IMR-90 (cell line): ENCODE data around the gene PRKRA. TPM values are rescaled to one million over a fixed set of nuclear protein-coding genes. Genes with fewer than 3 reads are reported as not detected.

Source experiments
- ATAC-seq: fragments of 200-7000 bp; cut with Tn5 transposase; 2 replicates; pipeline ENCODE4 v1.9.1; 2020; ENCODE audit warnings: low read depth, mild to moderate bottlenecking, moderate library complexity
- BruUV-seq: library from RNA; stranded (reverse); fragments of 400-500 nt; replicated peaks from 2 replicates; lab custom pipeline; 2021; lab: Mats Ljungman, UMichigan
- CTCF ChIA-PET: fragments of 300-600 bp; formaldehyde crosslinking; extraction: SDS; loops from one replicate; lab custom pipeline; 2021; ENCODE audit warnings: antibody characterized with exemption; lab: Yijun Ruan, JAX
- POLR2A ChIA-PET: fragments of 300-600 bp; sonication (Branson Sonifier 250); formaldehyde crosslinking; loops from one replicate; lab custom pipeline; 2022; ENCODE audit warnings: antibody characterized with exemption; ENCODE audit not compliant: unreplicated experiment; lab: Charles Lee
- DNase-seq: peaks from one replicate; pipeline ENCODE4 v3.0.0; 2013
- H2AFZ ChIP-seq: replicated peaks from 2 replicates; pipeline ENCODE3; 2013; ENCODE audit warnings: low read length, mild to moderate bottlenecking; ENCODE audit not compliant: poor library complexity
- H2AK5ac ChIP-seq: 2 replicates; pipeline ENCODE4 v1.6.1; 2013; ENCODE audit warnings: low read depth, low read length, inconsistent platforms
- H2AK9ac ChIP-seq: replicated peaks from 2 replicates; pipeline ENCODE3; 2013; ENCODE audit warnings: mild to moderate bottlenecking, low read depth, low read length, moderate library complexity; ENCODE audit not compliant: poor library complexity
- H2BK120ac ChIP-seq: 2 replicates; pipeline ENCODE4 v1.6.1; 2013; ENCODE audit warnings: low read depth, low read length, inconsistent platforms
- H2BK15ac ChIP-seq: 3 replicates; pipeline ENCODE4 v1.6.1; 2013; ENCODE audit warnings: low read depth, low read length, inconsistent platforms
- H2BK20ac ChIP-seq: 2 replicates; pipeline ENCODE4 v1.6.1; 2013; ENCODE audit warnings: low read depth, mild to moderate bottlenecking, inconsistent platforms, low read length, moderate library complexity
- H2BK5ac ChIP-seq: 2 replicates; pipeline ENCODE4 v1.6.1; 2013; ENCODE audit warnings: mild to moderate bottlenecking, low read depth, low read length, inconsistent platforms; ENCODE audit not compliant: poor library complexity, severe bottlenecking
- H3K14ac ChIP-seq: replicated peaks from 2 replicates; pipeline ENCODE4 v1.6.1; 2013; ENCODE audit warnings: low read depth, low read length, inconsistent platforms
- H3K18ac ChIP-seq: 2 replicates; pipeline ENCODE4 v1.6.1; 2013; ENCODE audit warnings: low read depth, low read length, control low read depth
- H3K23ac ChIP-seq: 2 replicates; pipeline ENCODE4 v1.6.1; 2013; ENCODE audit warnings: low read depth, low read length, inconsistent platforms
- H3K27ac ChIP-seq: 2 replicates; pipeline ENCODE4 v1.5.1; 2013; ENCODE audit warnings: mild to moderate bottlenecking, control low read depth, low read length; ENCODE audit not compliant: insufficient read depth
- H3K27me3 ChIP-seq: 2 replicates; pipeline ENCODE4 v1.6.1; 2013; ENCODE audit warnings: low read length; ENCODE audit not compliant: control insufficient read depth, insufficient read depth
- H3K36me3 ChIP-seq: 2 replicates; pipeline ENCODE4 v1.6.1; 2013; ENCODE audit warnings: low read length, mixed read lengths; ENCODE audit not compliant: control insufficient read depth, insufficient read depth
- H3K4ac ChIP-seq: 2 replicates; pipeline ENCODE4 v1.6.1; 2013; ENCODE audit warnings: low read depth, low read length, inconsistent platforms
- H3K4me1 ChIP-seq: 2 replicates; pipeline ENCODE4 v1.6.1; 2013; ENCODE audit warnings: low read length, mixed read lengths; ENCODE audit not compliant: control insufficient read depth, insufficient read depth
- H3K4me2 ChIP-seq: 2 replicates; pipeline ENCODE4 v1.6.1; 2013; ENCODE audit warnings: low read depth, mild to moderate bottlenecking, control low read depth, low read length, moderate library complexity
- H3K4me3 ChIP-seq: 2 replicates; pipeline ENCODE4 v1.5.1; 2013; ENCODE audit warnings: low read depth, mild to moderate bottlenecking, control low read depth, low read length, moderate library complexity; ENCODE audit not compliant: insufficient read depth
- H3K56ac ChIP-seq: 2 replicates; pipeline ENCODE4 v1.6.1; 2013; ENCODE audit warnings: low read length, inconsistent platforms; ENCODE audit not compliant: insufficient read depth; ENCODE audit errors: extremely low read depth
- H3K79me1 ChIP-seq, 2 experiments: 2 replicates each; pipeline ENCODE4 v1.6.1; 2013; ENCODE audit warnings: low read length in 2 of 2, inconsistent platforms in 1 of 2, low read depth in 1 of 2
- H3K9ac ChIP-seq: 2 replicates; pipeline ENCODE4 v1.6.1; 2013; ENCODE audit warnings: low read depth, low read length, control low read depth
- H3K9me1 ChIP-seq: 2 replicates; pipeline ENCODE4 v1.6.1; 2013; ENCODE audit warnings: low read length, inconsistent platforms; ENCODE audit not compliant: insufficient read depth
- H3K9me3 ChIP-seq: 2 replicates; pipeline ENCODE4 v1.6.1; 2013; ENCODE audit warnings: low read length; ENCODE audit not compliant: control insufficient read depth, insufficient read depth
- H4K20me1 ChIP-seq: 2 replicates; pipeline ENCODE4 v1.6.1; 2013; ENCODE audit warnings: low read length, inconsistent platforms; ENCODE audit not compliant: insufficient read depth
- H4K5ac ChIP-seq: 2 replicates; pipeline ENCODE4 v1.6.1; 2013; ENCODE audit warnings: mild to moderate bottlenecking, low read depth, low read length, control low read depth
- H4K8ac ChIP-seq, 2 experiments: 2 replicates each; pipeline ENCODE4 v1.6.1; 2013; ENCODE audit warnings: low read depth in 2 of 2, low read length in 2 of 2, control low read depth in 1 of 2, inconsistent platforms in 1 of 2
- H4K91ac ChIP-seq: 2 replicates; pipeline ENCODE4 v1.6.1; 2013; ENCODE audit warnings: low read depth, low read length, inconsistent platforms; ENCODE audit not compliant: insufficient read depth
- MAZ ChIP-seq: IDR thresholded peaks from 2 replicates; pipeline ENCODE4 v1.6.1; 2012; ENCODE audit warnings: low read depth, mild to moderate bottlenecking, low read length, improper control_type of control experiment, moderate library complexity, borderline replicate concordance
- NFE2L2 ChIP-seq: fragments of 150-350 bp; IDR thresholded peaks from 2 replicates; pipeline ENCODE4 v1.6.1; 2016; ENCODE audit warnings: low read depth, mild to moderate bottlenecking, low read length
- WGBS, 2 experiments: methylation state at CpG; one replicate each; pipeline versions ENCODE4 v1.1.5 to v1.1.7; 2013; ENCODE audit warnings: missing lambda C conversion rate in 2 of 2; ENCODE audit not compliant: insufficient read length in 1 of 2; ENCODE audit errors: extremely low coverage in 2 of 2; 5-methylcytosine and 5-hydroxymethylcytosine counted together
- dilution Hi-C: fragments of 300-500 bp; cut with HindIII; formaldehyde crosslinking; loops from one replicate; pipeline ENCODE4 v1.14.3; 2018; ENCODE audit warnings: low sequenced_read_pairs; ENCODE audit not compliant: unreplicated experiment
- in situ Hi-C: fragments of 300-500 bp; cut with MboI; formaldehyde crosslinking; loops from 3 replicates; pipeline ENCODE4 v1.14.3; 2019; ENCODE audit warnings: low sequenced_read_pairs, inconsistent platforms, mixed read lengths
- intact Hi-C: fragments of 100-400 bp; cut with micrococcal nuclease; formaldehyde crosslinking; loops from 2 replicates; pipeline ENCODE4 v1.10.0; 2022
- polyA plus RNA-seq, 3 experiments: library from polyadenylated mRNA; depleted of rRNA; stranded (reverse); fragments of >200 nt; gene quantifications; 2 replicates each; pipeline ENCODE4 v1.2.3, GENCODE V29; 2012; ENCODE audit warnings: low replicate concordance in 1 of 3
- total RNA-seq: library from RNA; depleted of rRNA; stranded (reverse); fragments of >200 nt; gene quantifications from 2 replicates; pipeline ENCODE4 v1.2.3, GENCODE V29; 2012
- TF ChIP-seq, protein P1 (sequence below): fragments of 150-350 bp; IDR thresholded peaks from 2 replicates; pipeline ENCODE4 v1.6.1; 2017; ENCODE audit warnings: mild to moderate bottlenecking, antibody characterized with exemption, low read length, low read depth

The PRKRA gene
- total and polyA plus RNA-seq, 2 of the 4 experiments (the other 2 are of a cell fraction), result 39.5 to 53.6 TPM

DNA sequence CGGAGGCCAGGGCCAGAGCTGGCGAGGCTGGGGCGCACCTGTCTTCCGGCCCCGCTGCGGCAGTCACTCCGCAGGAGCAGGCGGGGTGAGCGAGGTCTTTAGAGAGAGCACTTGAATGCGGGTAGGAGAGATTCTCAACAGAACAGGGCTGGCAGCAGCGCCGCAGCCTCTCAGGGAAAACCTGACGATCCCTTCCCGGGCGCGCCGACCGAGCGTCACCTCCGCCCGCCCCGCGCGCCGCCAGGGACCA lies 526 bp downstream of the PRKRA start:
- Histone ChIP-seq H3K18ac (no peak overlapping the region), H2BK15ac (no peak overlapping the region), H2BK120ac (no peak overlapping the region), H3K4me3 (peak overlapping the region; percentile 86), H4K8ac (peak overlapping the region in 1 of 2 experiments; percentile 20; a peak in 2 of 4 replicates), H3K14ac (peak overlapping the region; percentile 84), H4K20me1 (peaks cover 9% of the 10 kb centered on the region; the same call in 1 of the 2 replicates), H3K9me3 (no peaks in the 10 kb centered on the region), H3K56ac (no peak overlapping the region), H3K27me3 (no peaks in the 10 kb centered on the region), H2AK9ac (peak overlapping the region; percentile 66), H3K79me1 (peaks cover 21 to 34% of the 10 kb centered on the region in 2 experiments), H3K23ac (peak overlapping the region; percentile 96; the same call in 1 of the 2 replicates), H3K4me2 (peak overlapping the region; percentile 98), H2AK5ac (no peak overlapping the region; the same call in 1 of the 2 replicates), H4K5ac (no peak overlapping the region), H4K91ac (no peak overlapping the region), H3K4me1 (peaks cover 6% of the 10 kb centered on the region), H3K27ac (peak overlapping the region; percentile 59), H2BK20ac (no peak overlapping the region), H2BK5ac (no peak overlapping the region), H3K9ac (peak overlapping the region; percentile 91), H3K4ac (peak overlapping the region; percentile 37; the same call in 1 of the 2 replicates), H3K9me1 (0 out of 2 replicates have a peak, but pooled peaks cover 2% of the 10 kb centered on the region), H3K36me3 (peaks cover 13% of the 10 kb centered on the region), H2AFZ (peak overlapping the region; percentile 98)
- WGBS, 2 experiments, result 0% methylated on average over 1 of the region's 25 CpGs; no CpG with 5 or more reads in 1 of the 2 experiments
- intact Hi-C loops, result loop anchor here (1.0 kb wide), 1 partner anchor 14 kb away; no protein-coding TSS in a partner anchor
- dilution Hi-C loops, result no loop called here
- TF ChIP-seq, protein P1, sequence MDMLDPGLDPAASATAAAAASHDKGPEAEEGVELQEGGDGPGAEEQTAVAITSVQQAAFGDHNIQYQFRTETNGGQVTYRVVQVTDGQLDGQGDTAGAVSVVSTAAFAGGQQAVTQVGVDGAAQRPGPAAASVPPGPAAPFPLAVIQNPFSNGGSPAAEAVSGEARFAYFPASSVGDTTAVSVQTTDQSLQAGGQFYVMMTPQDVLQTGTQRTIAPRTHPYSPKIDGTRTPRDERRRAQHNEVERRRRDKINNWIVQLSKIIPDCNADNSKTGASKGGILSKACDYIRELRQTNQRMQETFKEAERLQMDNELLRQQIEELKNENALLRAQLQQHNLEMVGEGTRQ, result no peak
- no peak for TF ChIP-seq NFE2L2
- no peak for TF ChIP-seq MAZ
- BruUV-seq, result no TSS peak
- in situ Hi-C loops, result no loop called here
- DNase-seq (no peak), ATAC-seq (no peak)
- POLR2A ChIA-PET, result interaction anchor here (0.7 to 1.0 kb wide), 2 partner anchors 26 to 73 kb away, joined by 3 to 6 read pairs; no protein-coding TSS in a partner anchor
- CTCF ChIA-PET, result no interaction called here
